Measurements from ENCODE around the gene ZDHHC19. TPM values are rescaled to one million over a fixed set of nuclear protein-coding genes. Genes with fewer than 3 reads are reported as not detected.

Gene ZDHHC19, protein sequence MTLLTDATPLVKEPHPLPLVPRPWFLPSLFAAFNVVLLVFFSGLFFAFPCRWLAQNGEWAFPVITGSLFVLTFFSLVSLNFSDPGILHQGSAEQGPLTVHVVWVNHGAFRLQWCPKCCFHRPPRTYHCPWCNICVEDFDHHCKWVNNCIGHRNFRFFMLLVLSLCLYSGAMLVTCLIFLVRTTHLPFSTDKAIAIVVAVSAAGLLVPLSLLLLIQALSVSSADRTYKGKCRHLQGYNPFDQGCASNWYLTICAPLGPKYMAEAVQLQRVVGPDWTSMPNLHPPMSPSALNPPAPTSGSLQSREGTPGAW
- not detected in 2 replicates for total RNA-seq

DNA sequence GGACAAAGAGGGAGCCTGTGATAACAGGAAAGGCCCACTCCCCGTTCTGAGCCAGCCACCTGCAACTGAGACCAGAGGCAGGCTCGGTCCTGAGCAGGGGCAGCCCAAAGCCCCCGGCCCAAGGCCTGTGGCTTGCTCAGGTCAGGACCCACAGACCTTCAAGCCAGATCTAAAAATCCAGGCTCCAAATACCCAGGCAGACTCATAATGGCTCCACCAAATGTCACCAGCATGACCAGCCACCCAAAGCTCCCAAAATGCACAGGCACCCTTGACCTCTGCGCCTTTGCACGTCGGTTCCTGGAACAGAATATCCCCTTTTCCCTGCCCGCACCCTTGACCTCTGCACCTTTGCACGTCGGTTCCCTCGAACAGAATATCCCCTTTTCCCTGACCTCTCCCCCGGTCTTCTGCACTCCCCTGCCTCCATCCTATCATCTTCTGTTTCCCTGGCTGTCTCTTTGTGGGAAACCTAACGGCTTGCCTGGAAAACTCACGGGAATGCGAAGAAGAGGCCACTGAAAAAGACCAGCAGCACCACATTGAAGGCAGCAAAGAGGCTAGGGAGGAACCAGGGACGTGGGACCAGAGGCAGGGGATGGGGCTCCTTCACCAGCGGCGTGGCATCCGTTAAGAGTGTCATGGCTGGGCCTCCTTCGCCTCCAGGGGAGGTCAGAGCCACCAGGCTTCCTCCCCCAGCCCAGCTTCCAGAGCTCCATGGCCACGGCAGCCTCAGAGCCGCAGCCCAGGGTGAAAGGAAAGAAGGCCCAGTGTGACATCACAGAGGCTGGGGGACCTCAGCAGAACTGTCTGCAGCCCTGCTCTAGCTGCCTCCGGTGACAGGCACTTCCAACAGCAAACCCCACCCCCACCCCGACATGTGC, at the start of gene ZDHHC19:
ZDHHC19 (minus strand) TSS at position 728 of the 884 bp plus-strand sequence; CDS start at position 643, 85 bp downstream.

DNA sequence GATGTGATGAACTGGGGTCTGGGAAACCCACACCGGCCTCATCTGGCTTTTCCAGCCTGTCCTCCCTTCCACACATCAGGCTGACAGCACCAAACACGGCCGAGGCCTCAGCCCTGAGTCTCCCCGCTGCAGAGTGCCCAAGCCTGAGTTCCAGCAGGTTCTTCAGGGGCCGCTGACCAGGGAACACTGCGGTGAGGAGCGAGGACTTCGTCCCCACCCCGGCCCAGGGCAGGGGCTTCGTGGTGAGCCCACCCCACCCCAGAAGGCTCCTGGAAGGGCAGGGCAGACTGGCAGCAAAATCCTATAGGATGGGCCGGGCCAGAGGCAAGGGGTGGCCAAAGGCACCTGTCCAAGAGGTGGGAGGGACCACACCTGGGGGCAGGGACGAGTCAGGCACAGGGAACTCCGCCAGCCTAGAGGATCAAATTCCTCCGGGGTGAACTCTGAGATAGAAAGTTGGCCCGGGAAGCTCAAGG, 4.9 kb upstream of the ZDHHC19 start, which contains the start of gene SLC51A:
SLC51A (plus strand) TSS at position 446 of the 476 bp plus-strand sequence. CDS start 179 bp downstream, outside the sequence.

Other genes with a start within 250 kb of the ZDHHC19 start
- 151 and 177 TPM in 2 replicates for gene TFRC, start 129.3 kb downstream of the ZDHHC19 start, total RNA-seq
- gene SLC51A, start 5.1 kb upstream of the ZDHHC19 start, total RNA-seq: 0.14 TPM in 1 of 2 replicates, not detected in the other
- 58.9 and 70.0 TPM in 2 replicates for gene PCYT1A, start 76.3 kb upstream of the ZDHHC19 start, total RNA-seq
- 25.3 and 28.9 TPM in 2 replicates for gene DYNLT2B, start 106.8 kb upstream of the ZDHHC19 start, total RNA-seq
- gene TM4SF19, start 127.0 kb upstream of the ZDHHC19 start, total RNA-seq: 1.8 TPM in 1 of 2 replicates, not detected in the other
- 4.6 and 8.6 TPM in 2 replicates for gene UBXN7, start 221.0 kb upstream of the ZDHHC19 start, total RNA-seq